NCI-H2227 treated with DMSO at 0.1 percent for 48 hours (cell line): ENCODE measurements around the gene TRIM63.

Experiments
- DNase-seq: peaks from one replicate; lab custom pipeline; 2025; lab: John Stamatoyannopoulos, UW

The TRIM63 gene

GRCh38 chr1:26057189-26057588 is 10.2 kb downstream of the TRIM63 start:
- no peak for DNase-seq

GRCh38 chr1:26055041-26055440 is 12.4 kb downstream of the TRIM63 start:
- no peak for DNase-seq

- DNase-seq, result no peak
These were observed 13.5 kb downstream of the TRIM63 start for GRCh38 chr1:26053718-26054560.

- no peak for DNase-seq
These were observed 17.2 kb downstream of the TRIM63 start for GRCh38 chr1:26050248-26050640.

- DNase-seq, result no peak
These were observed 17.7 kb downstream of the TRIM63 start for GRCh38 chr1:26049531-26050247.

GRCh38 chr1:26047278-26047874 is 20.1 kb downstream of the TRIM63 start:
- no peak for DNase-seq

GRCh38 chr1:26046246-26047095 is 21.0 kb downstream of the TRIM63 start:
- no peak for DNase-seq

GRCh38 chr1:26045722-26046245 is 21.6 kb downstream of the TRIM63 start, which contains the start of gene SLC30A2:
SLC30A2 (minus strand) TSS chr1:26046118; CDS start chr1:26045896, 222 bp downstream.
- no peak for DNase-seq

GRCh38 chr1:26044971-26045721 is 22.3 kb downstream of the TRIM63 start:
- no peak for DNase-seq

GRCh38 chr1:26044414-26044813 is 23.0 kb downstream of the TRIM63 start:
- DNase-seq, result no peak

GRCh38 chr1:26043765-26044164 is 23.7 kb downstream of the TRIM63 start:
- DNase-seq, result no peak

GRCh38 chr1:26041978-26042377 is 25.5 kb downstream of the TRIM63 start:
- no peak for DNase-seq

GRCh38 chr1:26041401-26041800 is 26.0 kb downstream of the TRIM63 start:
- DNase-seq, result no peak

GRCh38 chr1:26038904-26039303 is 28.5 kb downstream of the TRIM63 start:
- no peak for DNase-seq

- DNase-seq, result no peak
These were observed 29.0 kb downstream of the TRIM63 start for GRCh38 chr1:26038477-26038876.

GRCh38 chr1:26037904-26038303 is 29.5 kb downstream of the TRIM63 start:
- DNase-seq, result no peak

GRCh38 chr1:26036756-26037281 is 30.6 kb downstream of the TRIM63 start:
- DNase-seq, result no peak

- peak; percentile 55 for DNase-seq
These were observed 31.3 kb downstream of the TRIM63 start for GRCh38 chr1:26035959-26036755.

- peak; percentile 89 for DNase-seq
These were observed 32.0 kb downstream of the TRIM63 start for GRCh38 chr1:26035203-26035958.
